Hepatocyte (in vitro differentiated cells): ENCODE data around the gene ODF2.
A peak's percentile ranks its signal among the peaks of the same experiment; 100 is the strongest.

Source experiments
- EZH2phosphoT487 ChIP-seq: fragments of 200-600 bp; sonication (generic); IDR thresholded peaks from one replicate; pipeline ENCODE4 v1.6.1; 2018; ENCODE audit warnings: antibody characterized with exemption, mild to moderate bottlenecking, low read depth, moderate library complexity; ENCODE audit not compliant: unreplicated experiment, severe bottlenecking
- TF ChIP-seq, protein P1 (sequence below): fragments of 200-600 bp; sonication (generic); IDR thresholded peaks from 2 replicates; pipeline ENCODE4 v1.5.1; 2016; ENCODE audit warnings: antibody characterized with exemption, mild to moderate bottlenecking; ENCODE audit not compliant: poor library complexity

DNA sequence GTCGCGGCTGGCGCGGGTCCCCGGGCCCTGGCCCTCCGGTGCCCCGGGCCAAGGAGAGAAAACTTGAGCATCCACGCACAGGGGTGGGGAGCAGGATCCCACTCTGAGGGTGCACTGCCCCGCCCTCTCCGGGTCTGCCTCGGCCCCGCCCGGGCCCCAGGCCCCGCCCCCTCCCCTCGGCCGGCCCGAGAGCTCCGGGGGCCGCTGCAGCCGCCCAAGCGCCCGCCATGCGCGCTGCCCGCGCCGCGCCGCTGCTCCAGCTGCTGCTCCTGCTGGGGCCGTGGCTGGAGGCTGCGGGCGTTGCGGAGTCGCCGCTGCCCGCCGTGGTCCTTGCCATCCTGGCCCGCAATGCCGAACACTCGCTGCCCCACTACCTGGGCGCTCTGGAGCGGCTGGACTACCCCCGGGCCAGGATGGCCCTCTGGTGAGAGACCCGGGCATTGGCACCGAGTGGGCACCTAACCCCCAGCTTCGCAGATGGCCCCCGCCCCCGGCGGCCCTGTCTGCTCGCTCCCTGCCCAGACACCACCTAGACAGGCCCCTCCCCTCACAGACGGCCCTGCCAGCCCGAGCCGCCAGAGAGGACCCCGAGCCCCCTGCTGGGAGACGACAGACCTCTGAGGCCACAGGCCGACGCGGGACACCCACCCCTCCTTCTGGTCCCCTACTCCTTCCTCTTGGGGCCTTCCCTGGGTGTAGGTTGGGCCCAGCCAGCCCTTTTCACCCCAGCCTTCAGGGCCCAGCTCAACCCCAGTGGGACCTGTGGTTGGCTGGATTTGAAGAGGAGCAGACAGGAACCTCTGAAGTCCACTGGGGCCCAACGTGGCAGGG lies 34.9 kb upstream of the ODF2 start, which contains the start of gene CERCAM:
- TF ChIP-seq, protein P1, sequence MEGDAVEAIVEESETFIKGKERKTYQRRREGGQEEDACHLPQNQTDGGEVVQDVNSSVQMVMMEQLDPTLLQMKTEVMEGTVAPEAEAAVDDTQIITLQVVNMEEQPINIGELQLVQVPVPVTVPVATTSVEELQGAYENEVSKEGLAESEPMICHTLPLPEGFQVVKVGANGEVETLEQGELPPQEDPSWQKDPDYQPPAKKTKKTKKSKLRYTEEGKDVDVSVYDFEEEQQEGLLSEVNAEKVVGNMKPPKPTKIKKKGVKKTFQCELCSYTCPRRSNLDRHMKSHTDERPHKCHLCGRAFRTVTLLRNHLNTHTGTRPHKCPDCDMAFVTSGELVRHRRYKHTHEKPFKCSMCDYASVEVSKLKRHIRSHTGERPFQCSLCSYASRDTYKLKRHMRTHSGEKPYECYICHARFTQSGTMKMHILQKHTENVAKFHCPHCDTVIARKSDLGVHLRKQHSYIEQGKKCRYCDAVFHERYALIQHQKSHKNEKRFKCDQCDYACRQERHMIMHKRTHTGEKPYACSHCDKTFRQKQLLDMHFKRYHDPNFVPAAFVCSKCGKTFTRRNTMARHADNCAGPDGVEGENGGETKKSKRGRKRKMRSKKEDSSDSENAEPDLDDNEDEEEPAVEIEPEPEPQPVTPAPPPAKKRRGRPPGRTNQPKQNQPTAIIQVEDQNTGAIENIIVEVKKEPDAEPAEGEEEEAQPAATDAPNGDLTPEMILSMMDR = peak; percentile 15
- TF ChIP-seq EZH2phosphoT487 = no peak
